H9 (cell line): ENCODE results near the gene TMTC1. TPM values are rescaled to one million over a fixed set of nuclear protein-coding genes. Genes with fewer than 3 reads are reported as not detected.

Experiments used
- DNase-seq: peaks from one replicate; pipeline ENCODE4 v3.0.0-alpha.2; 2017
- H2AFZ ChIP-seq: one replicate; pipeline ENCODE4 v1.6.1; 2013; ENCODE audit warnings: mild to moderate bottlenecking, low read length, control low read depth, moderate library complexity
- H2AK5ac ChIP-seq: 2 replicates; pipeline ENCODE4 v1.6.1; 2013; ENCODE audit warnings: low read length, control low read depth, mixed read lengths; ENCODE audit not compliant: insufficient read length
- H2BK120ac ChIP-seq: one replicate; pipeline ENCODE4 v1.6.1; 2013; ENCODE audit warnings: low read depth, mild to moderate bottlenecking, low read length, control low read depth, inconsistent platforms; ENCODE audit not compliant: poor library complexity, severe bottlenecking
- H2BK12ac ChIP-seq: 2 replicates; pipeline ENCODE4 v1.6.1; 2013; ENCODE audit warnings: low read length, control low read depth, mixed read lengths, low read depth; ENCODE audit not compliant: insufficient read length
- H2BK15ac ChIP-seq: 2 replicates; pipeline ENCODE4 v1.6.1; 2013; ENCODE audit warnings: low read depth, low read length, control low read depth
- H2BK20ac ChIP-seq: one replicate; pipeline ENCODE4 v1.6.1; 2013; ENCODE audit warnings: low read depth, mild to moderate bottlenecking, low read length, control low read depth, inconsistent platforms; ENCODE audit not compliant: poor library complexity, severe bottlenecking
- H2BK5ac ChIP-seq: 2 replicates; pipeline ENCODE4 v1.6.1; 2013; ENCODE audit warnings: low read length, control low read depth, mixed read lengths; ENCODE audit not compliant: insufficient read length
- H3K14ac ChIP-seq: 2 replicates; pipeline ENCODE4 v1.6.1; 2013; ENCODE audit warnings: low read length, control low read depth; ENCODE audit not compliant: insufficient read depth
- H3K18ac ChIP-seq: 2 replicates; pipeline ENCODE4 v1.6.1; 2013; ENCODE audit warnings: low read depth, mild to moderate bottlenecking, mixed read lengths, low read length, control low read depth; ENCODE audit not compliant: insufficient read length
- H3K23ac ChIP-seq: 2 replicates; pipeline ENCODE4 v1.6.1; 2013; ENCODE audit warnings: low read length, control low read depth, mixed read lengths, low read depth; ENCODE audit not compliant: insufficient read length
- H3K23me2 ChIP-seq: 2 replicates; pipeline ENCODE4 v1.6.1; 2013; ENCODE audit warnings: low read depth, mild to moderate bottlenecking, mixed read lengths, low read length, control low read depth; ENCODE audit not compliant: insufficient read length, poor library complexity, severe bottlenecking
- H3K27ac ChIP-seq: 2 replicates; pipeline ENCODE4 v1.5.1; 2013; ENCODE audit warnings: low read length, control low read depth, mixed read lengths, low read depth; ENCODE audit not compliant: insufficient read length
- H3K27me3 ChIP-seq: 2 replicates; pipeline ENCODE4 v1.6.1; 2013; ENCODE audit warnings: low read length, control low read depth, inconsistent platforms; ENCODE audit not compliant: insufficient read depth
- H3K4ac ChIP-seq: 2 replicates; pipeline ENCODE4 v1.6.1; 2013; ENCODE audit warnings: low read depth, mild to moderate bottlenecking, control low read depth, inconsistent platforms, low read length, moderate library complexity
- H3K4me1 ChIP-seq: 2 replicates; pipeline ENCODE4 v1.6.1; 2013; ENCODE audit warnings: low read length, control low read depth, inconsistent platforms; ENCODE audit not compliant: insufficient read depth
- H3K4me2 ChIP-seq: 2 replicates; pipeline ENCODE4 v1.6.1; 2013; ENCODE audit warnings: low read length, control low read depth, mixed read lengths; ENCODE audit not compliant: insufficient read length, insufficient read depth
- H3K56ac ChIP-seq: 2 replicates; pipeline ENCODE4 v1.6.1; 2013; ENCODE audit warnings: low read depth, mild to moderate bottlenecking, mixed read lengths, low read length, control low read depth; ENCODE audit not compliant: insufficient read length
- H3K79me1 ChIP-seq: 2 replicates; pipeline ENCODE4 v1.6.1; 2013; ENCODE audit warnings: low read depth, mild to moderate bottlenecking, moderate library complexity, low read length, control low read depth, inconsistent platforms; ENCODE audit not compliant: insufficient read depth, poor library complexity, severe bottlenecking
- H3K79me2 ChIP-seq: 2 replicates; pipeline ENCODE4 v1.6.1; 2013; ENCODE audit warnings: low read length, control low read depth, inconsistent platforms; ENCODE audit not compliant: insufficient read depth
- H3K9ac ChIP-seq: 2 replicates; pipeline ENCODE4 v1.6.1; 2013; ENCODE audit warnings: low read length, control low read depth, mixed read lengths; ENCODE audit not compliant: insufficient read length; ENCODE audit errors: extremely low read depth
- H3K9me3 ChIP-seq: one replicate; pipeline ENCODE4 v1.6.1; 2013; ENCODE audit warnings: low read depth, low read length, inconsistent platforms; ENCODE audit not compliant: control insufficient read depth
- H3T11ph ChIP-seq: one replicate; pipeline ENCODE4 v1.6.1; 2013; ENCODE audit warnings: mild to moderate bottlenecking, low read length, control low read depth, inconsistent platforms
- H4K20me1 ChIP-seq: one replicate; pipeline ENCODE4 v1.6.1; 2013; ENCODE audit not compliant: control insufficient read depth, insufficient read length, insufficient read depth
- H4K5ac ChIP-seq: 2 replicates; pipeline ENCODE4 v1.6.1; 2013; ENCODE audit warnings: low read depth, mild to moderate bottlenecking, mixed read lengths, low read length, control low read depth; ENCODE audit not compliant: insufficient read length
- H4K8ac ChIP-seq: replicated peaks from 2 replicates; pipeline ENCODE4 v1.6.1; 2013; ENCODE audit warnings: low read length, control low read depth, mixed read lengths, low read depth; ENCODE audit not compliant: insufficient read length
- H4K91ac ChIP-seq: 2 replicates; pipeline ENCODE4 v1.6.1; 2013; ENCODE audit warnings: low read depth, mild to moderate bottlenecking, moderate library complexity, mixed read lengths, low read length, control low read depth; ENCODE audit not compliant: insufficient read length
- H3K27ac Mint-ChIP-seq, 3 experiments: 2 replicates in 2 of 3; 3 replicates in 1 of 3; pipeline ENCODE4 v1.8.0; 2020 to 2021; ENCODE audit warnings: mixed read lengths in 3 of 3, mild to moderate bottlenecking in 1 of 3, moderate library complexity in 1 of 3
- H3K27me3 Mint-ChIP-seq: 2 replicates; pipeline ENCODE4 v1.8.0; 2021; ENCODE audit warnings: low read depth, mild to moderate bottlenecking, moderate library complexity, mixed read lengths
- H3K36me3 Mint-ChIP-seq, 3 experiments: 2 replicates in 2 of 3; 3 replicates in 1 of 3; pipeline ENCODE4 v1.8.0; 2020 to 2021; ENCODE audit warnings: low read depth in 3 of 3, mixed read lengths in 3 of 3; ENCODE audit not compliant: insufficient read depth in 1 of 3
- H3K4me1 Mint-ChIP-seq, 2 experiments: 2 replicates each; pipeline ENCODE4 v1.8.0; 2020; ENCODE audit warnings: mixed read lengths in 2 of 2
- H3K4me3 Mint-ChIP-seq, 2 experiments: 2 replicates in 1 of 2; 3 replicates in 1 of 2; pipeline ENCODE4 v1.8.0; 2020 to 2021; ENCODE audit warnings: mild to moderate bottlenecking in 2 of 2, mixed read lengths in 2 of 2, moderate library complexity in 1 of 2
- H3K9me3 Mint-ChIP-seq, 2 experiments: 2 replicates in 1 of 2; 3 replicates in 1 of 2; pipeline ENCODE4 v1.8.0; 2020; ENCODE audit warnings: mild to moderate bottlenecking in 2 of 2, mixed read lengths in 2 of 2, moderate library complexity in 1 of 2
- WGBS: extraction: QIAGEN DNeasy Blood & Tissue Kit; methylation state at CpG from one replicate; pipeline ENCODE4 v1.1.7; 2013; ENCODE audit warnings: missing lambda C conversion rate, low lambda C conversion rate, mixed read lengths; ENCODE audit not compliant: insufficient read length; ENCODE audit errors: extremely low coverage; 5-methylcytosine and 5-hydroxymethylcytosine counted together
- total RNA-seq: library from RNA; stranded (reverse); gene quantifications from 2 replicates; pipeline ENCODE4 v1.2.1, GENCODE V29; 2021
- TF ChIP-seq, protein P1 (sequence below): fragments of 200-600 bp; sonication (generic); conservative IDR thresholded peaks from 3 replicates; pipeline ENCODE4 v1.8.0; 2021; ENCODE audit warnings: antibody characterized with exemption, mild to moderate bottlenecking

TMTC1 gene
- total RNA-seq, 1 experiment from 2014 or later = 16.1 TPM

DNA sequence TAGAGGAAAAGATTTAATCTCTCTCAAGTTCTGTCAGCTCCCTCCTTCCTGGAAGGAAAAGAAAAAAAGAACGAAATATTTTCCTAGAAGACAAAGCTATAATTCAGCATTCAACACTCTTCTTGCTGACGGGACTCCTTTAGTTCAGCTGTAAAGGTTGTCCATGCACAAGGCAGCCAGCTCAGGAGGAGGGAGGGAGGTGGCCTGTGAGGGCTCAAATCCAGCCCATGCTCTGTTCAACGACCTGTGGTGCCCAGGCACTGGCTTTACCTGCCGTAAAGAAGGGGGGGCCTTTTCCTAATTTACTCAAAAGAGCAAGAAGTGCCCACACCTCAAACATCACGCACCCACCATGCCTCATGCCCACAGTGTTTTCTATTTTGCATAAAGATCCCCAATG lies 109.3 kb downstream of the TMTC1 start:
- Histone ChIP-seq H3K9ac (no peak overlapping the region), H3K18ac (no peak overlapping the region), H3K27ac (no peak overlapping the region), H4K8ac (no peak overlapping the region), H3K79me1 (no peaks in the 10 kb centered on the region), H3K4ac (no peak overlapping the region), H4K91ac (no peak overlapping the region), H3K23me2 (no peaks in the 10 kb centered on the region), H4K5ac (no peak overlapping the region), H2AK5ac (no peak overlapping the region), H4K20me1 (no peaks in the 10 kb centered on the region), H2BK12ac (no peak overlapping the region), H3T11ph (no peak overlapping the region), H2BK120ac (no peak overlapping the region), H3K4me1 (no peaks in the 10 kb centered on the region; the same call in 1 of the 2 replicates), H2BK5ac (no peak overlapping the region), H2BK20ac (no peak overlapping the region), H3K14ac (no peak overlapping the region), H2AFZ (no peak overlapping the region), H3K56ac (no peak overlapping the region), H3K4me2 (no peak overlapping the region), H3K23ac (no peak overlapping the region), H2BK15ac (no peak overlapping the region), H3K79me2 (no peaks in the 10 kb centered on the region), H3K9me3 (no peaks in the 10 kb centered on the region), H3K27me3 (no peaks in the 10 kb centered on the region)
- no CpG with 5 or more reads among the region's 5 CpGs for WGBS
- DNase-seq = no peak
- TF ChIP-seq, protein P1, sequence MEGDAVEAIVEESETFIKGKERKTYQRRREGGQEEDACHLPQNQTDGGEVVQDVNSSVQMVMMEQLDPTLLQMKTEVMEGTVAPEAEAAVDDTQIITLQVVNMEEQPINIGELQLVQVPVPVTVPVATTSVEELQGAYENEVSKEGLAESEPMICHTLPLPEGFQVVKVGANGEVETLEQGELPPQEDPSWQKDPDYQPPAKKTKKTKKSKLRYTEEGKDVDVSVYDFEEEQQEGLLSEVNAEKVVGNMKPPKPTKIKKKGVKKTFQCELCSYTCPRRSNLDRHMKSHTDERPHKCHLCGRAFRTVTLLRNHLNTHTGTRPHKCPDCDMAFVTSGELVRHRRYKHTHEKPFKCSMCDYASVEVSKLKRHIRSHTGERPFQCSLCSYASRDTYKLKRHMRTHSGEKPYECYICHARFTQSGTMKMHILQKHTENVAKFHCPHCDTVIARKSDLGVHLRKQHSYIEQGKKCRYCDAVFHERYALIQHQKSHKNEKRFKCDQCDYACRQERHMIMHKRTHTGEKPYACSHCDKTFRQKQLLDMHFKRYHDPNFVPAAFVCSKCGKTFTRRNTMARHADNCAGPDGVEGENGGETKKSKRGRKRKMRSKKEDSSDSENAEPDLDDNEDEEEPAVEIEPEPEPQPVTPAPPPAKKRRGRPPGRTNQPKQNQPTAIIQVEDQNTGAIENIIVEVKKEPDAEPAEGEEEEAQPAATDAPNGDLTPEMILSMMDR = no peak
- Mint-ChIP-seq H3K4me3 (no peak overlapping the region), H3K36me3 (no peaks in the 10 kb centered on the region), H3K4me1 (peaks cover 5 to 18% of the 10 kb centered on the region in 2 experiments; a peak in 3 of 4 replicates), H3K27me3 (no peaks in the 10 kb centered on the region), H3K27ac (no peak overlapping the region), H3K9me3 (no peaks in the 10 kb centered on the region)
